DND-41 (cell line): ENCODE data around the gene ZNF557.

Source experiments
- CTCF ChIP-seq: IDR thresholded peaks from 2 replicates; pipeline ENCODE4 v1.5.1; 2012; ENCODE audit warnings: borderline replicate concordance, low read length, moderate library complexity, mild to moderate bottlenecking; ENCODE audit not compliant: poor library complexity, severe bottlenecking; ENCODE audit errors: extremely low read depth
- EZH2 ChIP-seq: IDR thresholded peaks from 3 replicates; pipeline ENCODE4 v1.6.1; 2012; ENCODE audit warnings: borderline replicate concordance, low read depth, mild to moderate bottlenecking, moderate library complexity, low read length, inconsistent platforms; ENCODE audit not compliant: severe bottlenecking

- no peak for TF ChIP-seq CTCF
- no peak for TF ChIP-seq EZH2
Measured at GRCh38 chr19:7113233-7113632, 43.7 kb downstream of the ZNF557 start.
